ENCODE measurements around the gene MARCHF10.

GRCh38 chr17:62658136-62658920 lies 149.8 kb downstream of the MARCHF10 start:
- TF ChIP-seq, protein P1, sequence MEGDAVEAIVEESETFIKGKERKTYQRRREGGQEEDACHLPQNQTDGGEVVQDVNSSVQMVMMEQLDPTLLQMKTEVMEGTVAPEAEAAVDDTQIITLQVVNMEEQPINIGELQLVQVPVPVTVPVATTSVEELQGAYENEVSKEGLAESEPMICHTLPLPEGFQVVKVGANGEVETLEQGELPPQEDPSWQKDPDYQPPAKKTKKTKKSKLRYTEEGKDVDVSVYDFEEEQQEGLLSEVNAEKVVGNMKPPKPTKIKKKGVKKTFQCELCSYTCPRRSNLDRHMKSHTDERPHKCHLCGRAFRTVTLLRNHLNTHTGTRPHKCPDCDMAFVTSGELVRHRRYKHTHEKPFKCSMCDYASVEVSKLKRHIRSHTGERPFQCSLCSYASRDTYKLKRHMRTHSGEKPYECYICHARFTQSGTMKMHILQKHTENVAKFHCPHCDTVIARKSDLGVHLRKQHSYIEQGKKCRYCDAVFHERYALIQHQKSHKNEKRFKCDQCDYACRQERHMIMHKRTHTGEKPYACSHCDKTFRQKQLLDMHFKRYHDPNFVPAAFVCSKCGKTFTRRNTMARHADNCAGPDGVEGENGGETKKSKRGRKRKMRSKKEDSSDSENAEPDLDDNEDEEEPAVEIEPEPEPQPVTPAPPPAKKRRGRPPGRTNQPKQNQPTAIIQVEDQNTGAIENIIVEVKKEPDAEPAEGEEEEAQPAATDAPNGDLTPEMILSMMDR (conservative IDR thresholded peaks at IDR 0.05; ENCODE audit: low read length), result no peak
- TF ChIP-seq EZH2phosphoT487 (IDR thresholded peaks at IDR 0.05; ENCODE audit: borderline replicate concordance), result no peak

All from Loucy (cell line).